ENCODE data around the gene ADGRG4.

- TF ChIP-seq CTCF (IDR thresholded peaks at IDR 0.05) (no peak), POLR2A (IDR thresholded peaks at IDR 0.05) (no peak)
Observed at GRCh38 chrX:136306182-136306581, 5.4 kb downstream of the ADGRG4 start.
